Femur (tissue), 1 donor: ENCODE measurements around the gene KCTD7.
"Not testable (repeated sequence)": the region's sequence is repeated elsewhere in the genome, so short reads cannot be mapped to it uniquely, and the experiment has no call there.

Experiments used
- DNase-seq: peaks from one replicate; pipeline ENCODE4 v3.0.0-alpha.2; 2017

Gene KCTD7

GRCh38 chr7:66682350-66683093, 53.8 kb downstream of the KCTD7 start:
- DNase-seq = peak; percentile 44

DNA sequence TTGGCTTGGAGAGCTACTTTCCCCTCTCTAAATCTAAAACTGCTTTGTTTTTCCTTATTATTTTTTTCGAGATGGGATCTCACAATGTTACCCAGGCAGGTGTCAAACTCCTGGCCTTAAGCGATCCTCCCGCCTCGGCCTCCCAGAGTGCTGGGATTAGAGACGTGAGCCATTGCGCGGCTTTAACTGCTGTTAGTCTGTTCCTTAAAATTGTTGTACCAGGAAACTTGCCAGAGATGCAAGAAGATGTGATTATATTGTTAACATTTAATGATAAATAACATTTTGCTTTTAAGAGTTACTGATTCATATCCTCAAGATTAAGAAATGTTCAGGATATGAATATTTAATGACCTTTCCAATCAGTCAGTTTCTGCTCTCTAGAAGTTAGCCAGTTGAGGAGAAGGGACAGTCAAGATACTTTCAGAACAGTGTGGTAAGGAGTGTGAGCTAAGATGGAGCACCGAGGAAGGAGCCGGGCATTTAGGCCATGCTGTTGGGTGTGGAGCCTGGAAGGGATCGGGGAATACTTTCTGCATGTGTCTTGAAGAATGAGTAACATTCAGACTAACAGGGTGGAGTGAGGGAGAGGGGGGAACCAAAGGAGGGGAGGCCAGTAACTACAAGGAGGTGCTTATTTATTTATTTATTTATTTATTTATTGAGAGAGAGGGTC, 54.6 kb downstream of the KCTD7 start:
- not testable (repeated sequence) for DNase-seq

- DNase-seq = no peak
Measured at GRCh38 chr7:66683770-66684123, 55.1 kb downstream of the KCTD7 start.

GRCh38 chr7:66685663-66686062, 57.0 kb downstream of the KCTD7 start:
- not testable (repeated sequence) for DNase-seq

- DNase-seq = no peak
Measured at GRCh38 chr7:66687186-66687585, 58.5 kb downstream of the KCTD7 start.

- not testable (repeated sequence) for DNase-seq
Measured at GRCh38 chr7:66687672-66688071, 59.0 kb downstream of the KCTD7 start.

DNA sequence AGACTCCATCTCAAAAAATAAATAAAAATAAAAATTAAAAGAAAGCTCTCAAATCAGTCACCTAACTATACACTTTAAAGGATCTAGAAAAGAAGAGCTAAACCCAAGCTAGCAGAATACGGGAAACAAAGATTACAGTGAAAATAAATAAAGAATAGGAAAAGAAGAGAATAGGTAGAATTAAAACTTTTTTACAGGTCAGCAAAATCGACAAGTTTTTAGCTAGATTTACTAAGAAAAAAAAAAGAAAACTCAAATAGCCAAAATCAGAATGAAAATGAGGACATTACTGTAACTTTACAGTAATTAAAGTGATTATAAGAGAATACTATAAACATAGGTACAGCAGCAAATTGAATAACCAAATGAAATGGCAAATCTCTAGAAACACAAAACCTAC, 60.4 kb downstream of the KCTD7 start:
- no peak for DNase-seq

GRCh38 chr7:66693331-66693730, 64.7 kb downstream of the KCTD7 start:
- no peak for DNase-seq
